GM12891 (cell line): Measurements from ENCODE around the gene RPL27.

ENCODE experiments used
- DNase-seq: peaks from one replicate; pipeline ENCODE4 v3.0.0; 2011; ENCODE audit warnings: low spot score; ENCODE audit not compliant: insufficient read length
- FAIRE-seq: peaks from 2 replicates; lab custom pipeline; 2011; peaks lifted over from hg19 to GRCh38; lab: Jason Lieb, UNC
- PAX5 ChIP-seq: IDR thresholded peaks from 2 replicates; pipeline ENCODE4 v1.6.1; 2011; ENCODE audit warnings: low read length, moderate library complexity, mild to moderate bottlenecking; ENCODE audit not compliant: insufficient read depth, severe bottlenecking
- POLR2A ChIP-seq: IDR thresholded peaks from 2 replicates; pipeline ENCODE4 v1.6.1; 2011; ENCODE audit warnings: low read depth, low read length, control low read depth
- POLR2AphosphoS5 ChIP-seq: IDR thresholded peaks from 2 replicates; pipeline ENCODE4 v1.6.1; 2011; ENCODE audit warnings: low read depth, low read length, control low read depth
- POU2F2 ChIP-seq: IDR thresholded peaks from 2 replicates; pipeline ENCODE4 v1.6.1; 2011; ENCODE audit warnings: low read depth, mild to moderate bottlenecking, control low read depth, low read length, moderate library complexity
- SPI1 ChIP-seq: IDR thresholded peaks from 2 replicates; pipeline ENCODE4 v1.6.1; 2011; ENCODE audit warnings: low read depth, low read length, control low read depth
- TAF1 ChIP-seq: IDR thresholded peaks from 2 replicates; pipeline ENCODE4 v1.6.1; 2011; ENCODE audit warnings: low read depth, low read length, control low read depth

RPL27 gene

GRCh38 chr17:43028221-43028861, 30.1 kb downstream of the RPL27 start:
- FAIRE-seq (no peak), DNase-seq (no peak)
- TF ChIP-seq POLR2AphosphoS5 (no peak), TAF1 (no peak), POU2F2 (no peak), PAX5 (no peak), SPI1 (no peak)

DNA sequence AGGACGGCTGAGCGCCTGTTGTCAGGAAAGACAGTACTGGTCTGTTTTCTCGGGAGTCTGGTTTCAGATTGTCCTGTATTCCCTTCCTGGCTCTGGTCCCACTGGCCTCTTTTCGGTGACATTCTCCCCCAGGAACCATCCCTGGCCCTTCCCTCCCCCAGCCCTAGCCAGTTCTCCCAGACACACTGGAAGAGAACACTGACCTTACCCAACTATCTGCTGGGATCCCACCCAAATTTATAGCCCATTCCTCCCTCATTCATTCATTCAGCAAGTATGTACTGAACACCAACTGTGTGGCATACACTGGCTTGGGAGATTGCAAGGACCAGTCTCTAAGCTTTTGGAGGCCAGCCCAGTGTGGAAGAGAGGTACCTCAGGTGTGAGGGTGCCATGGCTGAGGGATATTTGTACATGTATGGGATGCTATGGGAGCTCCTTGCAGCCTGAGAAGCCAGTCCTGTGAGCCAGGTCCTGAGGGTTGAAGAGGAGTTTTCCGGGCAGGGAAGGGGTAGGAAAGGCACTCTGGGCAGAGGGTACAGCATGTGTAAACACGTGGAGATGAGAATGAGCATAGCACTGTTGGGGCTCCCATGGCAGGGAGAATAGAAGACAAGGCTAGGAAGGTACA, 32.0 kb downstream of the RPL27 start:
- no peak for DNase-seq
- FAIRE-seq = no peak
- TF ChIP-seq TAF1 (no peak), PAX5 (no peak), SPI1 (no peak), POLR2A (no peak), POLR2AphosphoS5 (no peak), POU2F2 (no peak)

GRCh38 chr17:43031666-43032065, 33.4 kb downstream of the RPL27 start:
- TF ChIP-seq POLR2A (no peak), POU2F2 (no peak), TAF1 (no peak), SPI1 (no peak), POLR2AphosphoS5 (no peak)
- no peak for FAIRE-seq
- DNase-seq = no peak

GRCh38 chr17:43033948-43034881, 36.0 kb downstream of the RPL27 start:
- no peak for FAIRE-seq
- no peak for DNase-seq
- TF ChIP-seq PAX5 (no peak), TAF1 (no peak), POU2F2 (no peak), POLR2AphosphoS5 (no peak), POLR2A (no peak), SPI1 (no peak)

DNA sequence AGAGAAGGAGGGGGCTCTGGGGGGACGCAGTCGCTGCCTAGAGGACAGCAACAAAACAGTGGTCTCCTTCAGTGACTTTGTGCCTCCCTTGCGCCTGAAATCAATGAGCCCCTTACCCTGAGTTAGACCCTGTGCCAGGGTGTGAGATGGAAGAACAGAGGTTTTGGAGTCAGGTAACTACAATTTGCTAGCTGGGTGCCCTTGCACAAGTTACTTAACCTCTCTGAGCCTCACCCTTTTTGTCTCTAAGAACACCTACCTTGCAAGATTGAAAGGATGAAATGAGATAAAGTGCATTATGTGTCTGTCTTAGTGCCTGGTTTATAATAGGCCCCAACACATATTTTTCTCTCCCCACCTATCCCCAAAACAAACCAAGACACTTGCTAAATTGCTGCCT, 36.7 kb downstream of the RPL27 start:
- FAIRE-seq (no peak), DNase-seq (no peak)
- TF ChIP-seq PAX5 = no peak
- no peak for TF ChIP-seq SPI1
- no peak for TF ChIP-seq TAF1
- no peak for TF ChIP-seq POLR2A
- no peak for TF ChIP-seq POU2F2
- TF ChIP-seq POLR2AphosphoS5 = no peak

DNA sequence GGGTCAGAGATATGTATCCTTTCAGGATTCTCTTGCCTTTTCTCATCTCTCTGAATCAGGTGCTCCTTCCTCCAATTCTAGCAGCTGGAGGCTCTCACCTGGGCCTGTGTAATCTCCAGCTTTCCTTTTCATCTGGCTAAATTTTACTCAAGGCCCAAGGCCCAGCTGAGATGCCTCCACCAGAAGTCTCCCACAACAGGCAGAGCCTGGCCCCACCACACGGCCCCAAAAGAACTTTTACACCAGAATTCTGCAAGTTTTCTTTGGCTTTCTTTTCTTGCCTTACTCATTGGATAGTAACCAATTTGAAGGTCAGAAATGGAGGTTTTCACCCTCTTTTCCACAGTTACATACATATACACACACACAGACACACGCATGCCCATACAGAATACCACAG, 41.4 kb downstream of the RPL27 start:
- FAIRE-seq (no peak), DNase-seq (no peak)
- no peak for TF ChIP-seq POLR2A

- FAIRE-seq = no peak
These were observed 42.4 kb downstream of the RPL27 start for GRCh38 chr17:43040655-43041054.

DNA sequence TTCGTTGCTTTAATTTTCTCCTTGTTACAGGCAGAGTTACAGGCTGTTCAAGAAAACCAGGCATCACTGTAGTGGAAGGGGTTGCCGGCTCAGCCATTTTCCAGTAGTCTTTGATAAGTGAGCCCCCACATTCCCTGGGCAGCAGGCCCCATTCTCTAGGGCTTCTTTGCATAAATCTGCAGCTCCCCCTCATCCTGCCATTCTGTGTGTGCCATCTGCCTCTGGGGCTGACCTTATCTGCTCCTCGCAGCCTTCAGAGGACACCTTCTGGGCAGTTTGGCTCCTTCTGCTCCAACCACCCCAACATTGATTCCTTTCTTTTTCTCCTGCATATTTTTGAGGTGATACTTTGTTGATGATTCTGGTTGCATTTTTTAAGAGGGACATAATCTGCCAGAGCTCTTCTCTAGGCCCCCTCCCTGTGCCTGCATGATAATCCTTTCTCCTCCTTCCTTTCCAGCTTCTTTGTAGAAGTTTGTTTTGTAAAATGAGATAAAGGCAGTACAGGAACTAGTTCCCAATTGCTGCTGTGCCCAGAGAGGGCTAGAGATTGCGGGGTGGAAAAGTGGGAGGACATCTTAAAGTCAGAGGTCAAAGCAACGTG, 43.9 kb downstream of the RPL27 start:
- no peak for DNase-seq
- TF ChIP-seq PAX5 (no peak), TAF1 (no peak), POU2F2 (no peak), POLR2AphosphoS5 (no peak), POLR2A (no peak), SPI1 (no peak)
- FAIRE-seq = no peak

More at GRCh38 chr17:43040655-43041054, 42.4 kb downstream of the RPL27 start:
- DNase-seq = no peak
- TF ChIP-seq POLR2AphosphoS5 (no peak), POLR2A (no peak), SPI1 (no peak), POU2F2 (no peak), TAF1 (no peak), PAX5 (no peak)

- DNase-seq (no peak), FAIRE-seq (no peak)
- TF ChIP-seq SPI1 (no peak), TAF1 (no peak), PAX5 (no peak), POLR2AphosphoS5 (no peak), POLR2A (no peak), POU2F2 (no peak)
These were observed 45.1 kb downstream of the RPL27 start for GRCh38 chr17:43043307-43043706.
